ENCODE measurements around the gene PRKAB2. TPM values are rescaled to one million over a fixed set of nuclear protein-coding genes. Genes with fewer than 3 reads are reported as not detected.

Gene PRKAB2
- total RNA-seq, 1 donor from 2014 or later = 19.4 TPM

DNA sequence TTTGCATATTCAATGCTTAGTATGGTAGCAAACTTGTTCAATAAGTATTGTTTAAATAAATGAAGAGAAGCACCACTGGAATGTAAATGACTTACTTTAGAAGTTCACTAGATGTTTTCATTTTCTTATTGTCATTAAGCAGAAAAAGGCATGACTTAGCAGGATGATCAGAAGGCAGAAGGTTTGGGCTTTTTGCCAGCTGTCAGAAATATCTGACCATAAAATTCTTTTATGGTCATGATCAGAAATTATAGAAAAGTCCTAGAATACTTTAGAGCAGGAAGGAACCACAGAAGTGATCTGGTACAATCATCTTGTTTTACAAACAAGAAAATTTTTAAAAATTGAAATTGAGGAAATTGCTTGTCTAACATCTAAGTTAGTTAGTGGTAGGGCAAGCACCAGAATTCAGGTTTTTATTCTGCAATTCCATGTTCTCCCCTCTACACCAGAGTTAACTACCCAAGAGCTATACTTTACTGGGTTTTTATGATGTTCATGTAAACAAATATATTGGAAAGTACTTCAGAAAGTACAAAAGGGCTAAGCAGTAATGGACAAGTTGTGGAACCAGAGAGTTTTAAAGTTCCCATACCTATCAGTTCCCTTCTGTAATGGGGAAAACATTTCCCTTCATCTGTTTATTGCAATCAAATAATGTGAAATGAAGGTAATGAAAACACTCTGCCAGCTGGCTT lies 42.7 kb upstream of the PRKAB2 start:
- TF ChIP-seq, protein P1, sequence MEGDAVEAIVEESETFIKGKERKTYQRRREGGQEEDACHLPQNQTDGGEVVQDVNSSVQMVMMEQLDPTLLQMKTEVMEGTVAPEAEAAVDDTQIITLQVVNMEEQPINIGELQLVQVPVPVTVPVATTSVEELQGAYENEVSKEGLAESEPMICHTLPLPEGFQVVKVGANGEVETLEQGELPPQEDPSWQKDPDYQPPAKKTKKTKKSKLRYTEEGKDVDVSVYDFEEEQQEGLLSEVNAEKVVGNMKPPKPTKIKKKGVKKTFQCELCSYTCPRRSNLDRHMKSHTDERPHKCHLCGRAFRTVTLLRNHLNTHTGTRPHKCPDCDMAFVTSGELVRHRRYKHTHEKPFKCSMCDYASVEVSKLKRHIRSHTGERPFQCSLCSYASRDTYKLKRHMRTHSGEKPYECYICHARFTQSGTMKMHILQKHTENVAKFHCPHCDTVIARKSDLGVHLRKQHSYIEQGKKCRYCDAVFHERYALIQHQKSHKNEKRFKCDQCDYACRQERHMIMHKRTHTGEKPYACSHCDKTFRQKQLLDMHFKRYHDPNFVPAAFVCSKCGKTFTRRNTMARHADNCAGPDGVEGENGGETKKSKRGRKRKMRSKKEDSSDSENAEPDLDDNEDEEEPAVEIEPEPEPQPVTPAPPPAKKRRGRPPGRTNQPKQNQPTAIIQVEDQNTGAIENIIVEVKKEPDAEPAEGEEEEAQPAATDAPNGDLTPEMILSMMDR (conservative IDR thresholded peaks at IDR 0.05) = no peak
- no peaks in the 10 kb centered on the region for H3K4me1 Mint-ChIP-seq
- no peak overlapping the region for H3K27ac Mint-ChIP-seq (ENCODE audit: unreplicated experiment)
- H3K9me3 Mint-ChIP-seq = no peaks in the 10 kb centered on the region
- DNase-seq (ENCODE audit: low read depth, low spot score) = no peak
- no peak overlapping the region for H3K4me3 Mint-ChIP-seq
- no peaks in the 10 kb centered on the region for H3K27me3 Mint-ChIP-seq (ENCODE audit: low read depth)
- no peaks in the 10 kb centered on the region for H3K36me3 Mint-ChIP-seq (ENCODE audit: low read depth)

DNA sequence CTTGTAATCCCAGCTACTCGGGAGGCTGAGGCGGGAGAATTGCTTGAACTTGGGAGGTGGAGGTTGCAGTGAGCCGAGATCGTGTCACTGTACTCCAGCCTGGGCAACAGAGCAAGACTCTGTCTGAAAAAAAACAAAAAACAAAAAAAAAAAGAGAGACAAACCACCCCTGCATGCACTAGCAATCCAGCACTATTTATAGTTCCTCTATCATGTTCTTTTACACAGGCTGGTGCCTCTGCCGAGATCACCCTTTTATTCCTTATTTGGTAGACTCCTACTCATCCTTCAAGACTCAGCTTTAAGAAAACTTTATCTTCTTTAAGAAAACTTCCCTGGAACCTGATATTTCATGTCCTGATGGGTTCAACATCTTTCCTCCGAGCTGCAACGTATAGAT lies 42.1 kb upstream of the PRKAB2 start:
- no peaks in the 10 kb centered on the region for H3K9me3 Mint-ChIP-seq
- no peaks in the 10 kb centered on the region for H3K4me1 Mint-ChIP-seq
- H3K4me3 Mint-ChIP-seq = no peak overlapping the region
- H3K27ac Mint-ChIP-seq (ENCODE audit: unreplicated experiment) = no peak overlapping the region
- DNase-seq (ENCODE audit: low read depth, low spot score) = no peak
- no peaks in the 10 kb centered on the region for H3K27me3 Mint-ChIP-seq (ENCODE audit: low read depth)
- no peaks in the 10 kb centered on the region for H3K36me3 Mint-ChIP-seq (ENCODE audit: low read depth)
- TF ChIP-seq, protein P1 (conservative IDR thresholded peaks at IDR 0.05) = no peak

DNA sequence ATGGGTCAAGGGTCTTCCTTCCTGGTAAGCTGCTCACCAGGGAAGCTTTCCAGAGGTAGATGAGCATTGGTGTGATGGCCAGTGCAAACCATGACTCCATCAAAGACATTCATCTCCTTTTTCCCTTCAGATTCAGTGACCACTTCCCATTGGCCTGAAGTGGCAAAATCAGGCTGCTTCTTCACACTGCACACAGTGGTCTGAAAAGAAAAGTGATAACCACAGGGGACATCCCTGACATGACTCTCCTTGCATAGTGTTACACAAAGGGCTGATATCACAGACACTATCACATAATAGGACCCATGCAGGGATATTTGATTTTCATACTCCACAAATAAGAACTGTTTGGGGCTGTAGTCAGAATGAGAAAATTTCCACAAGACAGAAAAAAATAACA lies 41.0 kb upstream of the PRKAB2 start:
- Mint-ChIP-seq H3K27me3 (ENCODE audit: low read depth) (no peaks in the 10 kb centered on the region), H3K4me1 (no peaks in the 10 kb centered on the region), H3K27ac (ENCODE audit: unreplicated experiment) (no peak overlapping the region), H3K9me3 (no peaks in the 10 kb centered on the region), H3K36me3 (ENCODE audit: low read depth) (no peaks in the 10 kb centered on the region), H3K4me3 (no peak overlapping the region)
- TF ChIP-seq, protein P1 (conservative IDR thresholded peaks at IDR 0.05) = no peak
- no peak for DNase-seq (ENCODE audit: low read depth, low spot score)

DNA sequence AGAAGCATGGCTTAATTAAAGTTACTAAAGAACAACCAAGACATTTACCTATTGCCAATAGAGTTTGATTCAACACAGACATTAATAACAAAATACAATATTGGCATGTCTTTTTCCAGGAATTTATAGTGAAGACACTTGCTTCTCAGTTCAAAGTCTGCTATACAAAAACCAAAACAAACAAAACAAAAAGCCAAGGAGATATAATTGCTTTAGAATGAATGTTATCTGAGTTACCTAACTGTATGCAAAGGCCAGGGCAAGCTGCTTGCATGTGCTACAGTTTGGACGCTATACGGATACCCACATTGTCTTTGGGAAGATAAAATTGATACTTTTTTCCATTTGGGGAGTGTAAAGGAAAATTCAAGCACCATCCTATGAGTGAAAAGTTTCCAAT lies 39.3 kb upstream of the PRKAB2 start:
- Mint-ChIP-seq H3K27me3 (ENCODE audit: low read depth) (no peaks in the 10 kb centered on the region), H3K27ac (ENCODE audit: unreplicated experiment) (no peak overlapping the region), H3K36me3 (ENCODE audit: low read depth) (no peaks in the 10 kb centered on the region), H3K4me1 (no peaks in the 10 kb centered on the region), H3K9me3 (no peaks in the 10 kb centered on the region), H3K4me3 (no peak overlapping the region)
- DNase-seq (ENCODE audit: low read depth, low spot score) = no peak
- TF ChIP-seq, protein P1 (conservative IDR thresholded peaks at IDR 0.05) = no peak

DNA sequence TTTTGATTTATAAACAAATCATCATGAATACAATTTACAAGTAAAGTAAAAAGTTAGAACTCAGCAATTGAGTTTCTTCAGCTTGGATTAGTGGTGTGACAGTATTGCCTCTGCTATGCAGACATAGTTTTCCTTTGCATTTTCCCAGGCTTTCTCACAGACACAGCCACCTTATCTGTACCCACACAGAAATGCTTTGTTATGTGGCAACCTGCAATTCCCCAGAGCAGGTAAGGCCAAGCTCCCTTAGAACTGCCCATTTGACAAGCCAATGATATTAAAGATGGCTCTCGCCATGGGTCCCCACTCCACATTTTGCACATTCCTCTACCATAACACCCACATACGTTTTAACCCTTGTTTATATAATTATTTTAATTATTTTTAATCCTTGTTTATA lies 38.7 kb upstream of the PRKAB2 start:
- DNase-seq (ENCODE audit: low read depth, low spot score) = no peak
- Mint-ChIP-seq H3K4me3 (no peak overlapping the region), H3K27ac (ENCODE audit: unreplicated experiment) (no peak overlapping the region), H3K36me3 (ENCODE audit: low read depth) (no peaks in the 10 kb centered on the region), H3K9me3 (no peaks in the 10 kb centered on the region), H3K4me1 (no peaks in the 10 kb centered on the region), H3K27me3 (ENCODE audit: low read depth) (no peaks in the 10 kb centered on the region)
- TF ChIP-seq, protein P1 (conservative IDR thresholded peaks at IDR 0.05) = no peak

Data from neural crest cell (in vitro differentiated cells).